H9 (cell line): ENCODE data around the gene GNB1L. TPM values are rescaled to one million over a fixed set of nuclear protein-coding genes. Genes with fewer than 3 reads are reported as not detected.

Experiments
- DNase-seq: peaks from one replicate; pipeline ENCODE4 v3.0.0-alpha.2; 2017
- H2AFZ ChIP-seq: one replicate; pipeline ENCODE4 v1.6.1; 2013; ENCODE audit warnings: mild to moderate bottlenecking, low read length, control low read depth, moderate library complexity
- H2AK5ac ChIP-seq: 2 replicates; pipeline ENCODE4 v1.6.1; 2013; ENCODE audit warnings: low read length, control low read depth, mixed read lengths; ENCODE audit not compliant: insufficient read length
- H2BK120ac ChIP-seq: one replicate; pipeline ENCODE4 v1.6.1; 2013; ENCODE audit warnings: low read depth, mild to moderate bottlenecking, low read length, control low read depth, inconsistent platforms; ENCODE audit not compliant: poor library complexity, severe bottlenecking
- H2BK12ac ChIP-seq: 2 replicates; pipeline ENCODE4 v1.6.1; 2013; ENCODE audit warnings: low read length, control low read depth, mixed read lengths, low read depth; ENCODE audit not compliant: insufficient read length
- H2BK15ac ChIP-seq: 2 replicates; pipeline ENCODE4 v1.6.1; 2013; ENCODE audit warnings: low read depth, low read length, control low read depth
- H2BK20ac ChIP-seq: one replicate; pipeline ENCODE4 v1.6.1; 2013; ENCODE audit warnings: low read depth, mild to moderate bottlenecking, low read length, control low read depth, inconsistent platforms; ENCODE audit not compliant: poor library complexity, severe bottlenecking
- H2BK5ac ChIP-seq: 2 replicates; pipeline ENCODE4 v1.6.1; 2013; ENCODE audit warnings: low read length, control low read depth, mixed read lengths; ENCODE audit not compliant: insufficient read length
- H3K14ac ChIP-seq: 2 replicates; pipeline ENCODE4 v1.6.1; 2013; ENCODE audit warnings: low read length, control low read depth; ENCODE audit not compliant: insufficient read depth
- H3K18ac ChIP-seq: 2 replicates; pipeline ENCODE4 v1.6.1; 2013; ENCODE audit warnings: low read depth, mild to moderate bottlenecking, mixed read lengths, low read length, control low read depth; ENCODE audit not compliant: insufficient read length
- H3K23ac ChIP-seq: 2 replicates; pipeline ENCODE4 v1.6.1; 2013; ENCODE audit warnings: low read length, control low read depth, mixed read lengths, low read depth; ENCODE audit not compliant: insufficient read length
- H3K23me2 ChIP-seq: 2 replicates; pipeline ENCODE4 v1.6.1; 2013; ENCODE audit warnings: low read depth, mild to moderate bottlenecking, mixed read lengths, low read length, control low read depth; ENCODE audit not compliant: insufficient read length, poor library complexity, severe bottlenecking
- H3K27ac ChIP-seq: 2 replicates; pipeline ENCODE4 v1.5.1; 2013; ENCODE audit warnings: low read length, control low read depth, mixed read lengths, low read depth; ENCODE audit not compliant: insufficient read length
- H3K27me3 ChIP-seq: 2 replicates; pipeline ENCODE4 v1.6.1; 2013; ENCODE audit warnings: low read length, control low read depth, inconsistent platforms; ENCODE audit not compliant: insufficient read depth
- H3K4ac ChIP-seq: 2 replicates; pipeline ENCODE4 v1.6.1; 2013; ENCODE audit warnings: low read depth, mild to moderate bottlenecking, control low read depth, inconsistent platforms, low read length, moderate library complexity
- H3K4me1 ChIP-seq: 2 replicates; pipeline ENCODE4 v1.6.1; 2013; ENCODE audit warnings: low read length, control low read depth, inconsistent platforms; ENCODE audit not compliant: insufficient read depth
- H3K4me2 ChIP-seq: 2 replicates; pipeline ENCODE4 v1.6.1; 2013; ENCODE audit warnings: low read length, control low read depth, mixed read lengths; ENCODE audit not compliant: insufficient read length, insufficient read depth
- H3K56ac ChIP-seq: 2 replicates; pipeline ENCODE4 v1.6.1; 2013; ENCODE audit warnings: low read depth, mild to moderate bottlenecking, mixed read lengths, low read length, control low read depth; ENCODE audit not compliant: insufficient read length
- H3K79me1 ChIP-seq: 2 replicates; pipeline ENCODE4 v1.6.1; 2013; ENCODE audit warnings: low read depth, mild to moderate bottlenecking, moderate library complexity, low read length, control low read depth, inconsistent platforms; ENCODE audit not compliant: insufficient read depth, poor library complexity, severe bottlenecking
- H3K79me2 ChIP-seq: 2 replicates; pipeline ENCODE4 v1.6.1; 2013; ENCODE audit warnings: low read length, control low read depth, inconsistent platforms; ENCODE audit not compliant: insufficient read depth
- H3K9ac ChIP-seq: 2 replicates; pipeline ENCODE4 v1.6.1; 2013; ENCODE audit warnings: low read length, control low read depth, mixed read lengths; ENCODE audit not compliant: insufficient read length; ENCODE audit errors: extremely low read depth
- H3K9me3 ChIP-seq: one replicate; pipeline ENCODE4 v1.6.1; 2013; ENCODE audit warnings: low read depth, low read length, inconsistent platforms; ENCODE audit not compliant: control insufficient read depth
- H3T11ph ChIP-seq: one replicate; pipeline ENCODE4 v1.6.1; 2013; ENCODE audit warnings: mild to moderate bottlenecking, low read length, control low read depth, inconsistent platforms
- H4K20me1 ChIP-seq: one replicate; pipeline ENCODE4 v1.6.1; 2013; ENCODE audit not compliant: control insufficient read depth, insufficient read length, insufficient read depth
- H4K5ac ChIP-seq: 2 replicates; pipeline ENCODE4 v1.6.1; 2013; ENCODE audit warnings: low read depth, mild to moderate bottlenecking, mixed read lengths, low read length, control low read depth; ENCODE audit not compliant: insufficient read length
- H4K8ac ChIP-seq: replicated peaks from 2 replicates; pipeline ENCODE4 v1.6.1; 2013; ENCODE audit warnings: low read length, control low read depth, mixed read lengths, low read depth; ENCODE audit not compliant: insufficient read length
- H4K91ac ChIP-seq: 2 replicates; pipeline ENCODE4 v1.6.1; 2013; ENCODE audit warnings: low read depth, mild to moderate bottlenecking, moderate library complexity, mixed read lengths, low read length, control low read depth; ENCODE audit not compliant: insufficient read length
- H3K27ac Mint-ChIP-seq, 3 experiments: 2 replicates in 2 of 3; 3 replicates in 1 of 3; pipeline ENCODE4 v1.8.0; 2020 to 2021; ENCODE audit warnings: mixed read lengths in 3 of 3, mild to moderate bottlenecking in 1 of 3, moderate library complexity in 1 of 3
- H3K27me3 Mint-ChIP-seq: 2 replicates; pipeline ENCODE4 v1.8.0; 2021; ENCODE audit warnings: low read depth, mild to moderate bottlenecking, moderate library complexity, mixed read lengths
- H3K36me3 Mint-ChIP-seq, 3 experiments: 2 replicates in 2 of 3; 3 replicates in 1 of 3; pipeline ENCODE4 v1.8.0; 2020 to 2021; ENCODE audit warnings: low read depth in 3 of 3, mixed read lengths in 3 of 3; ENCODE audit not compliant: insufficient read depth in 1 of 3
- H3K4me1 Mint-ChIP-seq, 2 experiments: 2 replicates each; pipeline ENCODE4 v1.8.0; 2020; ENCODE audit warnings: mixed read lengths in 2 of 2
- H3K4me3 Mint-ChIP-seq, 2 experiments: 2 replicates in 1 of 2; 3 replicates in 1 of 2; pipeline ENCODE4 v1.8.0; 2020 to 2021; ENCODE audit warnings: mild to moderate bottlenecking in 2 of 2, mixed read lengths in 2 of 2, moderate library complexity in 1 of 2
- H3K9me3 Mint-ChIP-seq, 2 experiments: 2 replicates in 1 of 2; 3 replicates in 1 of 2; pipeline ENCODE4 v1.8.0; 2020; ENCODE audit warnings: mild to moderate bottlenecking in 2 of 2, mixed read lengths in 2 of 2, moderate library complexity in 1 of 2
- CTCF ChIP-seq: fragments of 200-600 bp; sonication (generic); conservative IDR thresholded peaks from 3 replicates; pipeline ENCODE4 v1.8.0; 2021; ENCODE audit warnings: antibody characterized with exemption, mild to moderate bottlenecking
- total RNA-seq: library from RNA; stranded (reverse); gene quantifications from 2 replicates; pipeline ENCODE4 v1.2.1, GENCODE V29; 2021

The GNB1L gene
- total RNA-seq, 1 experiment from 2014 or later, result 22.4 TPM

GRCh38 chr22:19836512-19836911 lies 18.2 kb downstream of the GNB1L start:
- H3K27me3 Mint-ChIP-seq, result no peaks in the 10 kb centered on the region
- Histone ChIP-seq H3T11ph (no peak overlapping the region), H3K23me2 (no peaks in the 10 kb centered on the region)

More at GRCh38 chr22:19836512-19836911, 18.2 kb downstream of the GNB1L start:
- H3K79me2 ChIP-seq, result no peaks in the 10 kb centered on the region
- Mint-ChIP-seq H3K9me3 (no peaks in the 10 kb centered on the region), H3K27ac (no peak overlapping the region), H3K4me1 (no peaks in the 10 kb centered on the region), H3K4me3 (no peak overlapping the region), H3K36me3 (no peaks in the 10 kb centered on the region)
- H3K9me3 ChIP-seq, result no peaks in the 10 kb centered on the region
- H3K27ac ChIP-seq, result no peak overlapping the region
- no peak overlapping the region for H3K4ac ChIP-seq
- H2BK12ac ChIP-seq, result no peak overlapping the region
- H3K27me3 ChIP-seq, result no peaks in the 10 kb centered on the region
- no peak overlapping the region for H3K56ac ChIP-seq
- H4K8ac ChIP-seq, result no peak overlapping the region
- H3K9ac ChIP-seq, result no peak overlapping the region
- no peaks in the 10 kb centered on the region for H3K4me1 ChIP-seq
- H4K5ac ChIP-seq, result no peak overlapping the region
- no peak overlapping the region for H2BK5ac ChIP-seq
- H3K4me2 ChIP-seq, result no peak overlapping the region
- H3K23ac ChIP-seq, result no peak overlapping the region
- no peak overlapping the region for H4K91ac ChIP-seq
- no peak overlapping the region for H3K14ac ChIP-seq
- no peak for TF ChIP-seq CTCF
- H2AK5ac ChIP-seq, result no peak overlapping the region
- no peak for DNase-seq
- no peak overlapping the region for H2BK120ac ChIP-seq
- no peaks in the 10 kb centered on the region for H3K79me1 ChIP-seq
- H2BK20ac ChIP-seq, result no peak overlapping the region
- H2BK15ac ChIP-seq, result no peak overlapping the region
- H4K20me1 ChIP-seq, result no peaks in the 10 kb centered on the region
- H2AFZ ChIP-seq, result no peak overlapping the region
- H3K18ac ChIP-seq, result no peak overlapping the region
